ENCODE measurements around the gene NPTN.

The NPTN gene

DNA sequence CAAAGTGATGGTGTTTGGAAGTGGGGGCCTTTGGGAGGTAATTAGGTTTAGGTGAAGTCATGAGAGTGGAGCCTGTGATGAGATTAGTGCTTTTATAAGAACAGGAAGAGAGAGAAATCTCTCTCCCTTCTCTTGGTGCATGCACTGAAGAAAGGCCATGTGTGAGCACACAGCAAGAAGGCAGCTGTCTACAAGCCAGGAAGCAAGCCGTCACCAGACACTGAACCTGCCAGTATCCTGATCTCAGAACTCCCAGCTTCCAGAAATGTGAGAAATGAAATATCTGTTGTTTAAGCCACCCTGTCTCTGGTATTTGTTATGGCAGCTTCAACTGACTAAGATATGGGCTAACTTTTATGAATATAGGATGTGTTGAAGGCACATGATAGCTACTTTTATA lies 117.7 kb downstream of the NPTN start:
- TF ChIP-seq, protein P1, sequence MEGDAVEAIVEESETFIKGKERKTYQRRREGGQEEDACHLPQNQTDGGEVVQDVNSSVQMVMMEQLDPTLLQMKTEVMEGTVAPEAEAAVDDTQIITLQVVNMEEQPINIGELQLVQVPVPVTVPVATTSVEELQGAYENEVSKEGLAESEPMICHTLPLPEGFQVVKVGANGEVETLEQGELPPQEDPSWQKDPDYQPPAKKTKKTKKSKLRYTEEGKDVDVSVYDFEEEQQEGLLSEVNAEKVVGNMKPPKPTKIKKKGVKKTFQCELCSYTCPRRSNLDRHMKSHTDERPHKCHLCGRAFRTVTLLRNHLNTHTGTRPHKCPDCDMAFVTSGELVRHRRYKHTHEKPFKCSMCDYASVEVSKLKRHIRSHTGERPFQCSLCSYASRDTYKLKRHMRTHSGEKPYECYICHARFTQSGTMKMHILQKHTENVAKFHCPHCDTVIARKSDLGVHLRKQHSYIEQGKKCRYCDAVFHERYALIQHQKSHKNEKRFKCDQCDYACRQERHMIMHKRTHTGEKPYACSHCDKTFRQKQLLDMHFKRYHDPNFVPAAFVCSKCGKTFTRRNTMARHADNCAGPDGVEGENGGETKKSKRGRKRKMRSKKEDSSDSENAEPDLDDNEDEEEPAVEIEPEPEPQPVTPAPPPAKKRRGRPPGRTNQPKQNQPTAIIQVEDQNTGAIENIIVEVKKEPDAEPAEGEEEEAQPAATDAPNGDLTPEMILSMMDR (IDR thresholded peaks at IDR 0.05; ENCODE audit: insufficient read depth, low read depth, low read length, missing control alignments) = no peak
- no peak overlapping the region for H3K4me3 ChIP-seq (ENCODE audit: low read length)
- DNase-seq (ENCODE audit: low read depth) = no peak

Data from epithelial cell of esophagus (primary cell).